Uterus (tissue), 2 donors: ENCODE data around the gene GNA14.

Experiments used
- CTCF ChIP-seq, 4 experiments: fragments of 200-600 bp in 2 of 4; fragments of 450-650 bp in 2 of 4; sonication (generic) in 2 of 4; IDR thresholded peaks; one replicate each; pipeline ENCODE4 v1.5.1; 2016 to 2019; ENCODE audit warnings: antibody characterized with exemption in 4 of 4, mild to moderate bottlenecking in 2 of 4, moderate library complexity in 1 of 4
- POLR2A ChIP-seq, 2 donors: fragments of 450-650 bp; IDR thresholded peaks; one replicate each; pipeline ENCODE4 v1.6.1; 2016; ENCODE audit warnings: antibody characterized with exemption in 2 of 2, mild to moderate bottlenecking in 1 of 2, moderate library complexity in 1 of 2

GRCh38 chr9:77462066-77462465, 186.1 kb downstream of the GNA14 start:
- TF ChIP-seq POLR2A (IDR thresholded peaks at IDR 0.05) (no peak), CTCF (IDR thresholded peaks at IDR 0.05) (no peak)
